Measurements from ENCODE around the gene GMDS. TPM values are rescaled to one million over a fixed set of nuclear protein-coding genes. Genes with fewer than 3 reads are reported as not detected.

The GMDS gene
- total RNA-seq, 1 donor from 2014 or later, result 7.2 TPM

GRCh38 chr6:1764397-1764987 lies 480.9 kb downstream of the GMDS start:
- H3K27ac ChIP-seq (replicated peaks), result no peak overlapping the region
- H3K27me3 ChIP-seq (ENCODE audit: low read depth), result no peaks in the 10 kb centered on the region
- intact Hi-C loops (cut with micrococcal nuclease), result no loop called here
- H3K36me3 ChIP-seq, result no peaks in the 10 kb centered on the region
- H3K4me1 ChIP-seq, result peaks cover 33% of the 10 kb centered on the region
- TF ChIP-seq, protein P1, sequence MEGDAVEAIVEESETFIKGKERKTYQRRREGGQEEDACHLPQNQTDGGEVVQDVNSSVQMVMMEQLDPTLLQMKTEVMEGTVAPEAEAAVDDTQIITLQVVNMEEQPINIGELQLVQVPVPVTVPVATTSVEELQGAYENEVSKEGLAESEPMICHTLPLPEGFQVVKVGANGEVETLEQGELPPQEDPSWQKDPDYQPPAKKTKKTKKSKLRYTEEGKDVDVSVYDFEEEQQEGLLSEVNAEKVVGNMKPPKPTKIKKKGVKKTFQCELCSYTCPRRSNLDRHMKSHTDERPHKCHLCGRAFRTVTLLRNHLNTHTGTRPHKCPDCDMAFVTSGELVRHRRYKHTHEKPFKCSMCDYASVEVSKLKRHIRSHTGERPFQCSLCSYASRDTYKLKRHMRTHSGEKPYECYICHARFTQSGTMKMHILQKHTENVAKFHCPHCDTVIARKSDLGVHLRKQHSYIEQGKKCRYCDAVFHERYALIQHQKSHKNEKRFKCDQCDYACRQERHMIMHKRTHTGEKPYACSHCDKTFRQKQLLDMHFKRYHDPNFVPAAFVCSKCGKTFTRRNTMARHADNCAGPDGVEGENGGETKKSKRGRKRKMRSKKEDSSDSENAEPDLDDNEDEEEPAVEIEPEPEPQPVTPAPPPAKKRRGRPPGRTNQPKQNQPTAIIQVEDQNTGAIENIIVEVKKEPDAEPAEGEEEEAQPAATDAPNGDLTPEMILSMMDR (IDR thresholded peaks at IDR 0.05; ENCODE audit: borderline replicate concordance), result no peak
- no peak overlapping the region for H3K4me3 ChIP-seq
- no peak for DNase-seq
- H3K9me3 ChIP-seq (replicated peaks), result no peaks in the 10 kb centered on the region

- intact Hi-C loops (cut with micrococcal nuclease), result no loop called here
Measured at GRCh38 chr6:1763404-1763803, 482.0 kb downstream of the GMDS start.

DNA sequence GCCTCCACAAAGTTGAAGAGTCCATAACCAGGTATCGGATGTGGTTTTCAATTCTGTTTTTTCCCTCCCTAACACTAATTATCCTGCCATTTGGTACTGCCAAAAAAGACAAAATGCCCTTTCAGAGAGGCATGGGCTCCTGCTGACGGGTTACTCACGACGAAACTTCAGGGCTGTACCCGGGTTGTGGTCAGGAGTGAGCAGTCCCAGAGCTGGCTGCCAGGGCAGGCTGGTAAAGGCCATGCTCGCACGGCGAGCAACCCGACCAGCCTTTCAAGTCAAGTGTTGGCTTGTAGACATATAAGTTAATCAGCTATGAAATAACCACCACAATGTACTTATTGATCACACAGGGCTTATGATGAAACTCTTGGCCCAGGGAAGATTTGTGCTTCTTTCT lies 483.2 kb downstream of the GMDS start:
- Histone ChIP-seq H3K27me3 (ENCODE audit: low read depth) (no peaks in the 10 kb centered on the region), H3K36me3 (no peaks in the 10 kb centered on the region), H3K27ac (replicated peaks) (no peak overlapping the region), H3K9me3 (replicated peaks) (no peaks in the 10 kb centered on the region), H3K4me1 (peaks cover 22% of the 10 kb centered on the region), H3K4me3 (no peak overlapping the region)
- TF ChIP-seq, protein P1 (IDR thresholded peaks at IDR 0.05; ENCODE audit: borderline replicate concordance), result no peak
- DNase-seq, result no peak
- intact Hi-C loops (cut with micrococcal nuclease), result no loop called here

More at GRCh38 chr6:1763404-1763803, 482.0 kb downstream of the GMDS start:
- no peak for DNase-seq
- H3K9me3 ChIP-seq (replicated peaks), result no peaks in the 10 kb centered on the region
- no peak overlapping the region for H3K27ac ChIP-seq (replicated peaks)
- TF ChIP-seq, protein P1 (IDR thresholded peaks at IDR 0.05; ENCODE audit: borderline replicate concordance), result no peak
- no peaks in the 10 kb centered on the region for H3K36me3 ChIP-seq
- H3K27me3 ChIP-seq (ENCODE audit: low read depth), result no peaks in the 10 kb centered on the region
- no peak overlapping the region for H3K4me3 ChIP-seq
- H3K4me1 ChIP-seq, result peaks cover 33% of the 10 kb centered on the region

DNA sequence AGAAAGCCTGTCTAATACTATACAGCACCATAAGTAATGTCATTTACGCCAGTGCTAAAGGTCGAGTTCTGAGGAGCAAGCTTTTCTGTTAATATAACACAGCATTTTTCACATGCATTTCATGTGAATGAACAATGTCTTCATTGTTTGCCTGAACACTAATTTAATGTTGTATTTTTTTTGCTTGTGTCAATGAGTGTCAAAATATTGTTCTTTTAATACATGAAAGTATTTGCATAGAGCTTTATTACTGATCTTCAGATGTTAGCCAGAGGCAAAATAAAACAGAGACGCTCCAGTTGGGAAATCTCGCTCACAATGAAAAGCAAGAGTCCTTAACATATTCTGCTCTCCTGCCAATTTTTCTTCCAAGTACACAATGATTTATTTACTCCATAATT lies 483.9 kb downstream of the GMDS start:
- Histone ChIP-seq H3K4me3 (no peak overlapping the region), H3K4me1 (peaks cover 16% of the 10 kb centered on the region), H3K36me3 (no peaks in the 10 kb centered on the region), H3K27me3 (ENCODE audit: low read depth) (no peaks in the 10 kb centered on the region), H3K9me3 (replicated peaks) (no peaks in the 10 kb centered on the region), H3K27ac (replicated peaks) (no peak overlapping the region)
- TF ChIP-seq, protein P1 (IDR thresholded peaks at IDR 0.05; ENCODE audit: borderline replicate concordance), result no peak
- intact Hi-C loops (cut with micrococcal nuclease), result no loop called here
- DNase-seq, result no peak

DNA sequence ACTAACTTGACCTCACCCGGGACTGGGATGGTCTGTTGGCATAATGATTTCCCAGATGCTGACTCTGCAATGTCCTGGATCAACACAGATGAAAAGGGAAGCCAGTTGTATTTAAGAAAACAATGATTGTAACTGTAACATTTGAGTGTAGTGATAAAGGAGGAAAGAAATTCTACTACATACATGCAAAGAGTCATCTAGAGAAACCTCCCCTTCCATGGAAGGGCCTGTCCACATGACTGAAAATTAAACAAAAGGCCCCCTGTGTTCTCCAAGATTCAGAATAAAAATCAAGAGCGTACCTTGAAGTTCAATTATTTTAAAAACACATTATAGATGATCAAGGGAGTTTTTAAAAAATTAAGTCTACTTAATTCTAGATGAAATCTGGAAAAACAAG lies 484.5 kb downstream of the GMDS start:
- H3K4me1 ChIP-seq, result peaks cover 12% of the 10 kb centered on the region
- H3K36me3 ChIP-seq, result no peaks in the 10 kb centered on the region
- no peak for DNase-seq
- H3K4me3 ChIP-seq, result no peak overlapping the region
- H3K27me3 ChIP-seq (ENCODE audit: low read depth), result no peaks in the 10 kb centered on the region
- H3K9me3 ChIP-seq (replicated peaks), result no peaks in the 10 kb centered on the region
- TF ChIP-seq, protein P1 (IDR thresholded peaks at IDR 0.05; ENCODE audit: borderline replicate concordance), result no peak
- intact Hi-C loops (cut with micrococcal nuclease), result no loop called here
- no peak overlapping the region for H3K27ac ChIP-seq (replicated peaks)

All from left ventricle myocardium inferior (tissue), 1 donor.